Coronary artery (tissue), 2 donors: ENCODE data around the gene ADARB2.

Source experiments
- DNase-seq: peaks from one replicate; pipeline ENCODE4 v3.0.0-alpha.2; 2017; ENCODE audit warnings: low spot score
- H3K27ac ChIP-seq, 2 donors: fragments of 200-600 bp; sonication (generic); one replicate each; pipeline ENCODE4 v1.5.1; 2016 to 2019
- H3K4me3 ChIP-seq: fragments of 200-600 bp; sonication (generic); 2 replicates; pipeline ENCODE4 v1.5.1; 2016; ENCODE audit warnings: mild to moderate bottlenecking, moderate library complexity
- TF ChIP-seq, protein P1 (sequence below): fragments of 200-600 bp; sonication (generic); IDR thresholded peaks from one replicate; pipeline ENCODE4 v1.5.1; 2019; ENCODE audit warnings: antibody characterized with exemption

Gene ADARB2

DNA sequence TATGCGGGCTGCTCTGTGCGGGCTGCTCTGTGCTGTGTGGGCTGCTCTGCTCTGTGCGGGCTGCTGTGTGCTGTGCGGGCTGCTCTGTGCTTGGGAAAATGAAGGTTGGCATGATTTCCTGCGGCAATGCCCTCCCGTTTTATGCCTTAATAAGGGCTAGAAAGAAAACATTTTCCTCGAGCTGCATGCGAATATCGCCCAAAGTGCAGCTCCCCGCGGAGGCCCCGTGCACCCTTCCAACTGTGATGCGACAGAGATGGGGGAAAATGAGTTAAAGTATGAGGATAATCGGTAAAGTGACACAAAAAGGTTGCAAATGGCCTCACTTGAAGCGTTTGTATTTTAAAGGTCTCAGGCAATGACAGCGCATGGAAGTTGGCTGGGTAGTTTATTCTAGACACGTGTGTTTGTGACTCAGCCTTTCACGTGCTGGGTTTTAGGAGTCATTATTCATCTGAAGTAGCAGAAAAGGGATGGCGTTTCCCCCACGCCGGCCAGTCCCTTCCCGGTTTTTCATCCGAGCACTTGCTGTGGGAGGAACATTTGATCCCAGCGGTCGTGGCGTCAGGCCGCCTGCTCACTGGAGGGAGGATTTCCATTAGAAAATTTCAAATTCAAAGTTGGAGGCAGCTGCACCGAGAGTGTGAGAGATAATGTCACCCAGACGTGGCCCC is 220.7 kb downstream of the ADARB2 start:
- peak; percentile 66 for DNase-seq
- TF ChIP-seq, protein P1, sequence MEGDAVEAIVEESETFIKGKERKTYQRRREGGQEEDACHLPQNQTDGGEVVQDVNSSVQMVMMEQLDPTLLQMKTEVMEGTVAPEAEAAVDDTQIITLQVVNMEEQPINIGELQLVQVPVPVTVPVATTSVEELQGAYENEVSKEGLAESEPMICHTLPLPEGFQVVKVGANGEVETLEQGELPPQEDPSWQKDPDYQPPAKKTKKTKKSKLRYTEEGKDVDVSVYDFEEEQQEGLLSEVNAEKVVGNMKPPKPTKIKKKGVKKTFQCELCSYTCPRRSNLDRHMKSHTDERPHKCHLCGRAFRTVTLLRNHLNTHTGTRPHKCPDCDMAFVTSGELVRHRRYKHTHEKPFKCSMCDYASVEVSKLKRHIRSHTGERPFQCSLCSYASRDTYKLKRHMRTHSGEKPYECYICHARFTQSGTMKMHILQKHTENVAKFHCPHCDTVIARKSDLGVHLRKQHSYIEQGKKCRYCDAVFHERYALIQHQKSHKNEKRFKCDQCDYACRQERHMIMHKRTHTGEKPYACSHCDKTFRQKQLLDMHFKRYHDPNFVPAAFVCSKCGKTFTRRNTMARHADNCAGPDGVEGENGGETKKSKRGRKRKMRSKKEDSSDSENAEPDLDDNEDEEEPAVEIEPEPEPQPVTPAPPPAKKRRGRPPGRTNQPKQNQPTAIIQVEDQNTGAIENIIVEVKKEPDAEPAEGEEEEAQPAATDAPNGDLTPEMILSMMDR, result no peak
- H3K4me3 ChIP-seq, result no peak overlapping the region
- H3K27ac ChIP-seq, result no peak overlapping the region

DNA sequence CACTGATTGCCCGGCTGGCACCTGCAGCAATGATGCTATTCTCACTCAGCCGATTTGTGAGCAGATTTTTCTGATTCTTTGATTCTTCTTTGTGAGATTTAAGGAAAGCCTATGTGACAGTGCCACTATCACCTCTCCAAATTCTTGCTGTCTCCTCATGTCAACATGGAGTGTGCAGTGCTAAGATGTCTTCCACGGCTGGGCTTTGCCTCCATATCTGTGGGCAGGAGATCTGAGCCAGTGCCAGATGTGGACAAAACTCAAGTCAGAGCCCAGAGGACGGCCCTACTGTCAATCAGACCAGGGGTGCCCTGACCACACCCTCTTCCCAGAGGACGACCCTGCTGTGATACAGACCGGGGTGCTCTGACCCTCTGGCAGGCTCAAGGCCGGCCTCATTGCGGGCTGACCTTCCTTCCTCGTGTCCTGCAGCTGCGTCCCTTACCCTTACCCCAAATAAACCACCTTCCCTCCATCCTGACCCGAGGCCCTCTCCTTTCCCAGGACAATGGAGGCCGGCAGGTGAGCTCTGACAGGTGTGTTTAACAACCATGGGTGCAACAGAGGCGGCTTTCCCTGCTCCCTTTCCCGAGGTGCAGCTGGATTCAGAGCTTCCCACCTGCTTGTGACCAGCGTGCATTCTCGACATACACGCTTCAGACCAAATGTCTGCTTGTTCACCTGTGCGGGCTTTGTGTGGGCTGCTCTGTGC is 221.4 kb downstream of the ADARB2 start:
- H3K27ac ChIP-seq, result no peak overlapping the region
- TF ChIP-seq, protein P1, result no peak
- H3K4me3 ChIP-seq, result no peak overlapping the region
- DNase-seq, result peak; percentile 49

DNA sequence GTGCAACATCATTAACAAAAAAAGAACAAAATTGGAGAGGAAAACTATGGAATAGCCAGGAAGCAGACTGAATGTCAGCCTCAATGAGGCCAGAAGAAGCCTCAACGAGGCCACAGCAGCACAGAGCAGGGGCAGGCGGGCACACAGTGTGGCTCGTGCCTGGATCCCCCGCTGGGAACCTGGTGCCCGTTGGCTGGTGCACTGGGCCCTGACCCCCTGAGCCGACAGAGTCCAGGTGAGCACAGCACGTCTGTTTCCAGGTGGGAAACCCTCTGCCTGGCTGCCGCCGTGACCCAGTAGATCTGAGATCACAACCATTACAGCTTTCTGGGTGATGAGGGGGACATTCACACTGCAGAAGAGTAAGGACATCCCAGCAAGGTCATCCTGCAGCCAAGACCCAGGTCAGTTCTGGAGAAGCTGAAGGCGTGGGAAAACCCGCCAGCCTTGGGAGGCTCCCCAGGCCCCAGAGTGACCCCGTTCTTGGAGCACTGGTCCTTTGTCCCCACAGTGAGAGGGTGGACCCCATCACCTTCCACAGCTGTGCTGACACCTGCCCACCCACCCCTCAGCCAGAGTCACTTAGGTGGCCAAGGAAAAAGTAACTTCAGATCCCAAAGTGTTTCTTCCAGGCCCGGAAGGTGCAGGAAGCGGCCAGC is 222.1 kb downstream of the ADARB2 start:
- TF ChIP-seq, protein P1, result no peak
- Histone ChIP-seq H3K27ac (no peak overlapping the region), H3K4me3 (no peak overlapping the region)
- DNase-seq, result peak; percentile 47

DNA sequence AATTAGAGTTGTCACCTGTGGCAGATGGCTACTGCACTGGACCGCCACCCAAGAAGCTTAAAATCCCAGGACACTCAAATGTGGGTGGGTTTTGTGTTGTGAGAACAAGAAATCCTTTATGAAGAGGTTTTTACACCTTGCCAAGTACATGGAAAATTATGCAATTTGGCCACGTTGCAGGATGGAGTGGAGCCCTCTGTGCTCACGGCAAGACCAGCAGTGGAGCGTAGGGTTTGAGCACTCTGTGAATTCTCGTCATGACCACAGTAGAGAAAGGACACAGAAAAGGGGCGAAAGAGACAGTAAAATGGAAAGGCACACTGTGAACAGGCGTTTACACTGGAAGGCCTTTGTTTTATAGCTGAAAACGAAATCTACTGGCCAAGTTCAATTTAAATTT is 222.6 kb downstream of the ADARB2 start:
- TF ChIP-seq, protein P1, result no peak
- H3K4me3 ChIP-seq, result no peak overlapping the region
- no peak overlapping the region for H3K27ac ChIP-seq
- DNase-seq, result peak; percentile 28

DNA sequence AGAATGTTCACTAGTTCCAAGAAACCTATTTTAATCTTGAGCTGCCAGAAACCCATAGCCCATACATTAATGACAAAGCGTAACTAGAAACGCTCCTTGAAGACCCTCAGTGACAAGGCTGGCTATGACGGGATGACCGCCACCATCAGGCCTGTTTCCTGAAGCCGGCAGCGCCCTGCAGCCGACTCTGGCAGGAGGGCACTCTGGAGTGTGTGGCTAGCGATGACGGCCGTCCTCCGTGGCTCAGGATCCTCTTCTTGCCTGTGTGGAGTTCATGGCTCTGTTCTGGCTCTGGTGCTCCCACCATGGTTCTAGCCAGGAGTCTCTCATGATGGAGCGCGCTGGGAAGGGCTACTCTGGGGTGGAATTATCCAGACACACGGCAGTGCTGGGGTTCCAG is 224.1 kb downstream of the ADARB2 start:
- TF ChIP-seq, protein P1, result no peak
- no peak overlapping the region for H3K27ac ChIP-seq
- DNase-seq, result peak; percentile 21
- no peak overlapping the region for H3K4me3 ChIP-seq

DNA sequence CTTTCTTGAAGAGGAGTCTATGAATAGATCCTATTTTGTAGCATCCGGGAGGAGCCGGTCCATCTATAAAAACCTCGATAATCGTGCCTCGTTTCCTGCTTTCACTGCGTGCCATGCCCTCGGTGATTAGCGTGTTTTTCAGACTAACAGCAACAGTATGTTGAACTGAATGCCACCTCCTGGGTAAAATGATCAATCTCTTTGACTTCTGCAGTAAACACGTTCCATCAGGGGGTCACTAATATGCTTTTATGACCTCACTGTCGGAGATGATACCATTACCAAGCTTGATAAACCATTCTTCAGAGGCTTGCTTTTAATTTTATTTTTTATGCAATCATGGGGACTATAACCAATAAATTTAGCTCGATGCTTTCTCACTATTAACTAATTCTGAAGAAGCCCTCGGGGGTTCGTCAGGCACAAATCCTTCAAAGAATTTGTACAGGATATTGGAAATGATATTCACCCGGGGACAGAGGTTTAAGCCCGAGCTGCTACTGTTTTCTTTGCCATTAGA is 228.3 kb downstream of the ADARB2 start:
- Histone ChIP-seq H3K4me3 (no peak overlapping the region), H3K27ac (no peak overlapping the region)
- TF ChIP-seq, protein P1, result no peak
- peak; percentile 26 for DNase-seq
